ENCODE measurements around the gene SARDH.

Gene SARDH

DNA sequence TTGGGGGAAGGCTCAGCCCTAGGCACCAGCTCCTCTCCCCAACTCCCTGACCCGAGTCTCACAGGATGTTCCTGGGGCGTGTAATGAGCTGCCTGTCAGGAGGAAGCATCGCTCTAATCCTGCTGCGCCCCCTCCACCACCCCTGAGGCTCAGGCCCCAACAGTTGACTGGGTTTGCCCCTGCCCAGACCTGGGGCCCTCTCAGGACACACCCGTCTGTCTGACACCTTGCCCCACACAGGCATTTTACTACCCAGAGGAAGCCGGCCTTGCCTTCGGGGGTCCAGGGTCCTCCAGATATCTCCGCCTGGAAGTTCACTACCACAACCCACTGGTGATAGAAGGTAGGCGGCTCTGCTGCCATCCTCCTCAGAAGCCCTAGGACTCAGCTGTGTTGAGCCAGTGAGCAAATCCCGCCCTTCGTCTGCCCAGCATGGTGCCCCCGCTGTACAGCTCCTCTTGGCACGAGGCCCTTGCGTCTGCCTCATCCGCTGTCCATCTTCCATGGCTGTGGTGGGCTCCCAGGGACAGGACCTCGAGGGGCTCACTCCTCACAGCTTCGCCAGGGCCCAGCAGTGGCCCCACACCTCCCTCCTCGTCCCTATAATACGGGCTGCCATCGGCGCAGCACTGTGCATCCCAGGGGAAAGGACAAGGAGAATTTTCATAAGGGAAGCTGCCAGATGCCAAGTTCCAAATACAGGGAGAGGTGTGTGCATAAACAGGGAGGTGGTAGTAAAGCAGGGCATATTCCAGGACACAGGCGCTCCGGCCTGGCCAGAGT, 94.0 kb downstream of the SARDH start:
- H3K9me3 ChIP-seq (ENCODE audit: low read length), result no peaks in the 10 kb centered on the region
- H3K27ac ChIP-seq (ENCODE audit: low read depth, low read length, poor library complexity, severe bottlenecking), result no peak overlapping the region
- no peaks in the 10 kb centered on the region for H3K79me2 ChIP-seq (ENCODE audit: insufficient read depth, low read length)
- no peaks in the 10 kb centered on the region for H3K4me1 ChIP-seq (ENCODE audit: insufficient read depth, low read length, severe bottlenecking)
- no peak overlapping the region for H3K9ac ChIP-seq (ENCODE audit: low read length)
- H2AFZ ChIP-seq (ENCODE audit: low read length), result no peak overlapping the region
- TF ChIP-seq EZH2 (IDR thresholded peaks at IDR 0.05; ENCODE audit: borderline replicate concordance, low read length), result no peak
- TF ChIP-seq, protein P1, sequence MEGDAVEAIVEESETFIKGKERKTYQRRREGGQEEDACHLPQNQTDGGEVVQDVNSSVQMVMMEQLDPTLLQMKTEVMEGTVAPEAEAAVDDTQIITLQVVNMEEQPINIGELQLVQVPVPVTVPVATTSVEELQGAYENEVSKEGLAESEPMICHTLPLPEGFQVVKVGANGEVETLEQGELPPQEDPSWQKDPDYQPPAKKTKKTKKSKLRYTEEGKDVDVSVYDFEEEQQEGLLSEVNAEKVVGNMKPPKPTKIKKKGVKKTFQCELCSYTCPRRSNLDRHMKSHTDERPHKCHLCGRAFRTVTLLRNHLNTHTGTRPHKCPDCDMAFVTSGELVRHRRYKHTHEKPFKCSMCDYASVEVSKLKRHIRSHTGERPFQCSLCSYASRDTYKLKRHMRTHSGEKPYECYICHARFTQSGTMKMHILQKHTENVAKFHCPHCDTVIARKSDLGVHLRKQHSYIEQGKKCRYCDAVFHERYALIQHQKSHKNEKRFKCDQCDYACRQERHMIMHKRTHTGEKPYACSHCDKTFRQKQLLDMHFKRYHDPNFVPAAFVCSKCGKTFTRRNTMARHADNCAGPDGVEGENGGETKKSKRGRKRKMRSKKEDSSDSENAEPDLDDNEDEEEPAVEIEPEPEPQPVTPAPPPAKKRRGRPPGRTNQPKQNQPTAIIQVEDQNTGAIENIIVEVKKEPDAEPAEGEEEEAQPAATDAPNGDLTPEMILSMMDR (IDR thresholded peaks at IDR 0.05; ENCODE audit: low read length), result no peak
- no peak overlapping the region for H3K4me3 ChIP-seq (ENCODE audit: low read depth, low read length, poor library complexity, severe bottlenecking)
- H4K20me1 ChIP-seq (ENCODE audit: insufficient read depth, low read length), result no peaks in the 10 kb centered on the region
- 0 out of 2 replicates have a peak, but pooled peaks cover 5% of the 10 kb centered on the region for H3K27me3 ChIP-seq (ENCODE audit: insufficient read depth, low read length)
- no peaks in the 10 kb centered on the region for H3K9me2 ChIP-seq (ENCODE audit: low read depth, low read length)
- no peaks in the 10 kb centered on the region for H3F3A ChIP-seq (ENCODE audit: insufficient read depth, low read length)
- H3K4me2 ChIP-seq (ENCODE audit: low read length), result no peak overlapping the region
- no peaks in the 10 kb centered on the region for H3K36me3 ChIP-seq (ENCODE audit: insufficient read depth, low read length)

DNA sequence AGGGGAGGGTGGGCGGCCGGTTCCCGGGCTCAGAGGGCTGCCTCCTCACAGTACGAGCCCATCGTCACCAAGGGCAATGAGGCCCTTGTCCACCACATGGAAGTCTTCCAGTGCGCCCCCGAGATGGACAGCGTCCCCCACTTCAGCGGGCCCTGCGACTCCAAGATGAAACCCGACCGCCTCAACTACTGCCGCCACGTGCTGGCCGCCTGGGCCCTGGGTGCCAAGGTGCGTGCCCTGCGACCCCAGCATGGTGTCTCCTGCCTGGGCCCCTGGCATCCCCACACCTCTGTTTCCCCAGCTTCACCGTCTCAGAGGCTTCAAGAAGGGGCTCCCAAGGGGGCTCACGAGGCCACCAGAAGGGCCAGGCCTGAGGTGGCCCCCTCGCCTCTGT, 94.8 kb downstream of the SARDH start:
- H3K9me2 ChIP-seq (ENCODE audit: low read depth, low read length), result no peaks in the 10 kb centered on the region
- H3K36me3 ChIP-seq (ENCODE audit: insufficient read depth, low read length), result no peaks in the 10 kb centered on the region
- H3K27ac ChIP-seq (ENCODE audit: low read depth, low read length, poor library complexity, severe bottlenecking), result no peak overlapping the region
- no peaks in the 10 kb centered on the region for H3K4me1 ChIP-seq (ENCODE audit: insufficient read depth, low read length, severe bottlenecking)
- H3K4me2 ChIP-seq (ENCODE audit: low read length), result no peak overlapping the region
- no peak overlapping the region for H2AFZ ChIP-seq (ENCODE audit: low read length)
- no peaks in the 10 kb centered on the region for H3F3A ChIP-seq (ENCODE audit: insufficient read depth, low read length)
- no peak overlapping the region for H3K4me3 ChIP-seq (ENCODE audit: low read depth, low read length, poor library complexity, severe bottlenecking)
- 0 out of 2 replicates have a peak, but pooled peaks cover 5% of the 10 kb centered on the region for H3K27me3 ChIP-seq (ENCODE audit: insufficient read depth, low read length)
- H3K79me2 ChIP-seq (ENCODE audit: insufficient read depth, low read length), result no peaks in the 10 kb centered on the region
- no peaks in the 10 kb centered on the region for H3K9me3 ChIP-seq (ENCODE audit: low read length)
- no peak overlapping the region for H3K9ac ChIP-seq (ENCODE audit: low read length)
- TF ChIP-seq EZH2 (IDR thresholded peaks at IDR 0.05; ENCODE audit: borderline replicate concordance, low read length), result no peak
- TF ChIP-seq, protein P1 (IDR thresholded peaks at IDR 0.05; ENCODE audit: low read length), result no peak
- no peaks in the 10 kb centered on the region for H4K20me1 ChIP-seq (ENCODE audit: insufficient read depth, low read length)

DNA sequence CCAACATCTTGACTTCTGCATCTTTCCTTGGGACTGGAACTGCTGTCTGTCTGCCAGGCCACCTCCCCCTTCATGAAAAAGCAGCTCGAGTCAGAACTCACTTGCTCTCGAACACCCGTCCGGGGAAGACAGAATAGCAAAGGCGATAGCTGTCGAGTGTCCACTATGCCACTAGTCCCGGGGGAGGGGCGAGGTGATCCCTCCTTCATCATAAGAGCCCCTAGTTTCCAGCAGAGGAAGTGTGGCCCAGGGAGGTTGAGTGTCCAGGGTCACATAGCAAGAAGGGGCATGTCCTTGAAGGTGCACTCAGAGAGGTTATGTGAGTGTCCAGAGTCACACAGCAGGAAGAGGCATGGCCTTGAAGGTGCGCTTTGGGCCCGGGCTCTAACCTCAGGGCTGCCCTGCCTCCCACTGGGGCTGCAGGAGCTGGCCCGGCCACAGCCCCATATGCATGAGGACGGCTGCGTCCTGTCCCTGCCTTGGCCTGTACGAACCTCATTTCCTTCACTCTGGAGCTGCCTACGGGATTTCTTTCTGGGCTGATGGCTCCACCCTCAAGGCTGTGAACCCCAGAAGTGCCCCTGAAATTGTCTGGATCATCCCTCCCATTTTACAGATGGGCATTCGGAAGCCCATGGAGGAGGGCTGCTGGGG, 95.3 kb downstream of the SARDH start:
- H3K4me1 ChIP-seq (ENCODE audit: insufficient read depth, low read length, severe bottlenecking), result no peaks in the 10 kb centered on the region
- H3K27ac ChIP-seq (ENCODE audit: low read depth, low read length, poor library complexity, severe bottlenecking), result no peak overlapping the region
- H3K9ac ChIP-seq (ENCODE audit: low read length), result no peak overlapping the region
- no peaks in the 10 kb centered on the region for H3F3A ChIP-seq (ENCODE audit: insufficient read depth, low read length)
- H3K79me2 ChIP-seq (ENCODE audit: insufficient read depth, low read length), result no peaks in the 10 kb centered on the region
- no peaks in the 10 kb centered on the region for H3K9me2 ChIP-seq (ENCODE audit: low read depth, low read length)
- TF ChIP-seq, protein P1 (IDR thresholded peaks at IDR 0.05; ENCODE audit: low read length), result no peak
- TF ChIP-seq EZH2 (IDR thresholded peaks at IDR 0.05; ENCODE audit: borderline replicate concordance, low read length), result no peak
- H3K4me2 ChIP-seq (ENCODE audit: low read length), result no peak overlapping the region
- no peaks in the 10 kb centered on the region for H3K9me3 ChIP-seq (ENCODE audit: low read length)
- H4K20me1 ChIP-seq (ENCODE audit: insufficient read depth, low read length), result no peaks in the 10 kb centered on the region
- H3K36me3 ChIP-seq (ENCODE audit: insufficient read depth, low read length), result no peaks in the 10 kb centered on the region
- H3K4me3 ChIP-seq (ENCODE audit: low read depth, low read length, poor library complexity, severe bottlenecking), result no peak overlapping the region
- H3K27me3 ChIP-seq (ENCODE audit: insufficient read depth, low read length), result 0 out of 2 replicates have a peak, but pooled peaks cover 5% of the 10 kb centered on the region
- no peak overlapping the region for H2AFZ ChIP-seq (ENCODE audit: low read length)
